K562 (cell line): ENCODE results near the gene KRTAP5-4. TPM values are rescaled to one million over a fixed set of nuclear protein-coding genes. Genes with fewer than 3 reads are reported as not detected.

Source experiments
- ATAC-seq: fragments of 200-7000 bp; cut with Tn5 transposase; 3 replicates; pipeline ENCODE4 v1.9.1; 2020; ENCODE audit warnings: moderate library complexity
- BruUV-seq: library from RNA; stranded (reverse); fragments of 400-500 nt; replicated peaks from 2 replicates; lab custom pipeline; 2021; lab: Mats Ljungman, UMichigan
- CTCF ChIA-PET: fragments of 300-600 bp; formaldehyde crosslinking; extraction: SDS; loops from one replicate; lab custom pipeline; 2021; ENCODE audit warnings: low intra/inter-chr PET ratio; lab: Yijun Ruan, JAX
- POLR2A ChIA-PET: fragments of 300-600, 350-650 bp; sonication (Branson Sonifier 250); formaldehyde crosslinking; extraction: SDS; loops from one replicate; lab custom pipeline; 2021; ENCODE audit warnings: antibody characterized with exemption, inconsistent platforms; lab: Yijun Ruan, JAX
- DNase-seq, 4 experiments: peaks; one replicate each; pipeline versions ENCODE4 v3.0.0 to v3.0.0-alpha.2; 2011 to 2018; ENCODE audit warnings: low spot score in 3 of 4, mixed read lengths in 3 of 4; ENCODE audit errors: extremely low read depth in 1 of 4
- FAIRE-seq: peaks from 2 replicates; lab custom pipeline; 2011; peaks lifted over from hg19 to GRCh38; lab: Jason Lieb, UNC
- H2AFZ ChIP-seq: 2 replicates; pipeline ENCODE4 v1.6.0; 2011; ENCODE audit warnings: low read depth, low read length, control low read depth, inconsistent platforms
- H3K27ac ChIP-seq: fragments of 200-600 bp; 3 replicates; pipeline ENCODE4 v1.8.0; 2011; ENCODE audit warnings: low read depth, mild to moderate bottlenecking, control low read depth, inconsistent platforms, low read length, moderate library complexity, mixed read lengths; ENCODE audit errors: extremely low read depth
- H3K27me3 ChIP-seq, 2 experiments: fragments of 300-600 bp in 1 of 2; 2 replicates in 1 of 2; 3 replicates in 1 of 2; pipeline versions ENCODE4 v1.6.0 to v1.8.0; 2011; ENCODE audit warnings: inconsistent platforms in 2 of 2, low read length in 2 of 2, mild to moderate bottlenecking in 1 of 2, mixed read lengths in 1 of 2, moderate library complexity in 1 of 2; ENCODE audit not compliant: control insufficient read depth in 2 of 2, insufficient read depth in 2 of 2
- H3K36me3 ChIP-seq: fragments of 300-600 bp; 3 replicates; pipeline ENCODE4 v1.8.0; 2011; ENCODE audit warnings: mild to moderate bottlenecking, low read length, inconsistent platforms; ENCODE audit not compliant: control insufficient read depth, insufficient read depth
- H3K4me1 ChIP-seq, 2 experiments: fragments of 200-600 bp in 1 of 2; replicated peaks in 1 of 2; 2 replicates in 1 of 2; 3 replicates in 1 of 2; pipeline versions ENCODE4 v1.5.1 to v1.8.0; 2011; ENCODE audit warnings: inconsistent platforms in 2 of 2, low read length in 2 of 2, mild to moderate bottlenecking in 1 of 2, mixed read lengths in 1 of 2, moderate library complexity in 1 of 2; ENCODE audit not compliant: control insufficient read depth in 2 of 2, insufficient read depth in 2 of 2
- H3K4me2 ChIP-seq: 2 replicates; pipeline ENCODE4 v1.6.1; 2011; ENCODE audit warnings: low read length, control low read depth, inconsistent platforms, mixed read lengths; ENCODE audit not compliant: insufficient read depth
- H3K4me3 ChIP-seq: fragments of 200-600 bp; sonication (generic), shearing (Covaris generic); 2 replicates; pipeline ENCODE4 v1.5.1; 2016; ENCODE audit warnings: control low read depth, inconsistent platforms
- H3K79me2 ChIP-seq: fragments of 200-600 bp; 3 replicates; pipeline ENCODE4 v1.8.0; 2011; ENCODE audit warnings: low read length, inconsistent platforms; ENCODE audit not compliant: control insufficient read depth, insufficient read depth
- H3K9ac ChIP-seq, 2 experiments: 2 replicates each; pipeline versions ENCODE4 v1.6.0 to v1.6.1; 2011; ENCODE audit warnings: low read depth in 2 of 2, low read length in 2 of 2, control low read depth in 1 of 2, inconsistent platforms in 1 of 2, mild to moderate bottlenecking in 1 of 2, mixed read lengths in 1 of 2; ENCODE audit not compliant: insufficient read depth in 1 of 2
- H3K9me1 ChIP-seq: one replicate; pipeline ENCODE4 v1.6.0; 2011; ENCODE audit warnings: inconsistent platforms, mild to moderate bottlenecking, low read length, moderate library complexity; ENCODE audit not compliant: control insufficient read depth, insufficient read depth
- H3K9me3 ChIP-seq: replicated peaks from 2 replicates; pipeline ENCODE4 v1.5.1; 2011; ENCODE audit warnings: low read depth, low read length, inconsistent platforms; ENCODE audit not compliant: control insufficient read depth, insufficient read depth
- H4K20me1 ChIP-seq: replicated peaks from 2 replicates; pipeline ENCODE4 v1.6.1; 2011; ENCODE audit warnings: low read length, inconsistent platforms, mixed read lengths; ENCODE audit not compliant: control insufficient read depth, insufficient read depth
- CXXC5 ChIP-seq: fragments of 250-450 bp; sonication (Bioruptor Pico); IDR thresholded peaks from 2 replicates; pipeline ENCODE4 v1.8.0; 2022; ENCODE audit warnings: inconsistent platforms, mild to moderate bottlenecking, moderate library complexity
- EZH2 ChIP-seq: IDR thresholded peaks from 2 replicates; pipeline ENCODE4 v1.6.1; 2012; ENCODE audit warnings: low read depth, mild to moderate bottlenecking, inconsistent platforms, low read length, borderline replicate concordance
- HDAC2 ChIP-seq: fragments of 450-650 bp; IDR thresholded peaks from 2 replicates; pipeline ENCODE4 v1.6.1; 2016; ENCODE audit warnings: mild to moderate bottlenecking
- RAD21 ChIP-seq, 2 experiments: fragments of 250-450 bp in 1 of 2; fragments of 450-650 bp in 1 of 2; sonication (Bioruptor Pico) in 1 of 2; formaldehyde crosslinking in 1 of 2; IDR thresholded peaks in 1 of 2; conservative IDR thresholded peaks in 1 of 2; 2 replicates each; pipeline versions ENCODE4 v1.4.0 to v1.8.0; 2020 to 2022; ENCODE audit warnings: mild to moderate bottlenecking in 2 of 2, moderate library complexity in 1 of 2
- RB1 ChIP-seq: fragments of 450-650 bp; IDR thresholded peaks from 2 replicates; pipeline ENCODE4 v1.6.1; 2017; ENCODE audit warnings: low read depth, mild to moderate bottlenecking
- SIN3B ChIP-seq: fragments of 450-650 bp; IDR thresholded peaks from 2 replicates; pipeline ENCODE4 v1.6.1; 2017; ENCODE audit warnings: low read depth, mild to moderate bottlenecking, moderate library complexity
- ZFX ChIP-seq: sonication (generic); formaldehyde crosslinking; IDR thresholded peaks from 2 replicates; pipeline ENCODE4 v1.8.0; 2022; ENCODE audit warnings: mild to moderate bottlenecking, missing genetic modification reagents, moderate library complexity
- ZNF197 ChIP-seq: fragments of 200-800 bp; sonication (Bioruptor generic); IDR thresholded peaks from 2 replicates; pipeline ENCODE4 v1.6.1; 2016; ENCODE audit warnings: low read depth, missing genetic modification characterization, missing compliant biosample characterization
- ZNF263 ChIP-seq: sonication (generic); formaldehyde crosslinking; IDR thresholded peaks from 2 replicates; pipeline ENCODE4 v1.8.0; 2022; ENCODE audit warnings: mild to moderate bottlenecking, missing genetic modification reagents, borderline replicate concordance
- WGBS: fragments of 100-300 bp; shearing (Covaris generic); methylation state at CpG from one replicate; pipeline ENCODE4 v1.1.6; 2016; ENCODE audit warnings: low coverage, mixed read lengths; ENCODE audit not compliant: insufficient coverage; ENCODE audit errors: missing lambda C conversion rate; 5-methylcytosine and 5-hydroxymethylcytosine counted together
- in situ Hi-C: fragments of 300-500 bp; cut with MboI; formaldehyde crosslinking; loops from 4 replicates; pipeline ENCODE4 v1.15.0; 2018; ENCODE audit warnings: inconsistent platforms, mixed read lengths
- intact Hi-C: fragments of 100-400 bp; cut with micrococcal nuclease; formaldehyde crosslinking; loops from 2 replicates; pipeline ENCODE4 v1.14.2; 2022
- polyA plus RNA-seq, 8 experiments: library from polyadenylated mRNA; depleted of rRNA in 4 of 8; stranded (reverse) in 5 of 8; unstranded in 3 of 8; fragments of >200 nt; fragmentation: Nextera tagmentation in 2 of 8; fragmentation: Illumina TruSeq in 1 of 8; extraction: Ambion mirVana in 2 of 8; extraction: Trizol in 1 of 8; gene quantifications; 2 replicates each; pipeline versions ENCODE4 v1.2.1 to v1.2.3, GENCODE V29; 2011 to 2014; ENCODE audit warnings: inconsistent platforms in 1 of 8, missing spikeins in 1 of 8
- total RNA-seq, 7 experiments: library from RNA; depleted of rRNA in 6 of 7; stranded (reverse); fragments of >200 nt in 6 of 7; fragmentation: Illumina TruSeq in 2 of 7; extraction: Trizol in 2 of 7; gene quantifications; 2 replicates each; pipeline versions ENCODE4 v1.2.1 to v1.2.3, GENCODE V29; 2011 to 2021; ENCODE audit warnings: low replicate concordance in 1 of 7
- TF ChIP-seq, protein P1 (sequence below), 3 experiments: IDR thresholded peaks in 2 of 3; conservative IDR thresholded peaks in 1 of 3; 2 replicates each; pipeline ENCODE4 v1.5.1; 2011 to 2012; ENCODE audit warnings: low read length in 3 of 3, mild to moderate bottlenecking in 3 of 3, control low read depth in 2 of 3, improper control_type of control experiment in 1 of 3, inconsistent platforms in 1 of 3, low read depth in 1 of 3, mixed read lengths in 1 of 3, moderate library complexity in 1 of 3; ENCODE audit not compliant: insufficient read depth in 2 of 3

KRTAP5-4 gene
- total and polyA plus RNA-seq, 9 of the 15 experiments (the other 6 are each of a cell fraction or from before 2014, with no cell fraction given): not detected

DNA sequence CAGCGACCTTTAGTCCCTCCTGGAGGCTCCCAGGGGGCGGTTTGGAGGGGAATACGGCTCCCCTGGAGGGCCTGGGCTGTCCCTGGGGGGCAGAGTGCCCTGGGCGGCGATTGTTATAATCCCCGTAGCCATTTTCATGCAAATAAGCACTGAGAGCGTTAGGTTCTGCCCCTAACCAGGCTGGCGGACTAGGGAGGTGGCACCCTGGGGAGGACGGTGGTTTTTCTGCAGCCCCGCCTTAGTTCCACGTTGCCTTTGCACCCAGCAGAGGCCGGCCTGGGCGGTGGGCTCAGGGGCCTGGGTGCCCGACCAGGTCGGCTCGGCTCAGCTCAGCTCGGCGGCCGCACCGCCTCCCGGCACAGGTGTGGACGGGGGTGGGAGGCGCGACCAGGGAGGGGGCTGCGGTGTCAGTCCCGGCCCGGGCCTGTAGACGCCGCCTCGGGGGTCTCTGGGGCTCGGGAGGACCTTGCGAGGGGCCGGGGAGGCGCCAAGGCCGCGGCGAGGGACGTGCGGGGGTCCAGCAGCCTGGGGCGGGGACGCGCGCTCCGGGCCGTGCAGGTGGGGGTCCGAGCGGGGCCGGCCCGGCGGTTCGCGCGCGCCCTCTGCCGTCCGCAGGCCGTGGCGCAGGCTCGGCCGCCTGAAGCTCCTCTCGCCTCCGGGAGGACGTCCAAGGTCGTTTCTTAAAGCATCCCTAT, 47.6 kb downstream of the KRTAP5-4 start:
- WGBS: 3% methylated on average over 54 of the region's 64 CpGs
- intact Hi-C loops: loop anchor here (2.0 to 10.0 kb wide), 4 partner anchors 28 to 460 kb away; no protein-coding TSS in a partner anchor
- H3K4me2 ChIP-seq: no peak overlapping the region
- TF ChIP-seq ZNF263: 0 out of 2 replicates have a peak, but pooled peaks have one; percentile 24
- 0 out of 2 replicates have a peak, but pooled peaks have one; percentile 18 for TF ChIP-seq ZFX (CRISPR knock-in tag)
- peak; percentile 73; the same call in 1 of the 2 replicates for TF ChIP-seq RB1
- TF ChIP-seq, protein P1, sequence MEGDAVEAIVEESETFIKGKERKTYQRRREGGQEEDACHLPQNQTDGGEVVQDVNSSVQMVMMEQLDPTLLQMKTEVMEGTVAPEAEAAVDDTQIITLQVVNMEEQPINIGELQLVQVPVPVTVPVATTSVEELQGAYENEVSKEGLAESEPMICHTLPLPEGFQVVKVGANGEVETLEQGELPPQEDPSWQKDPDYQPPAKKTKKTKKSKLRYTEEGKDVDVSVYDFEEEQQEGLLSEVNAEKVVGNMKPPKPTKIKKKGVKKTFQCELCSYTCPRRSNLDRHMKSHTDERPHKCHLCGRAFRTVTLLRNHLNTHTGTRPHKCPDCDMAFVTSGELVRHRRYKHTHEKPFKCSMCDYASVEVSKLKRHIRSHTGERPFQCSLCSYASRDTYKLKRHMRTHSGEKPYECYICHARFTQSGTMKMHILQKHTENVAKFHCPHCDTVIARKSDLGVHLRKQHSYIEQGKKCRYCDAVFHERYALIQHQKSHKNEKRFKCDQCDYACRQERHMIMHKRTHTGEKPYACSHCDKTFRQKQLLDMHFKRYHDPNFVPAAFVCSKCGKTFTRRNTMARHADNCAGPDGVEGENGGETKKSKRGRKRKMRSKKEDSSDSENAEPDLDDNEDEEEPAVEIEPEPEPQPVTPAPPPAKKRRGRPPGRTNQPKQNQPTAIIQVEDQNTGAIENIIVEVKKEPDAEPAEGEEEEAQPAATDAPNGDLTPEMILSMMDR (IDR thresholded peaks at IDR 0.05 in 2 of 3, conservative IDR thresholded peaks at IDR 0.05 in 1 of 3; ENCODE audit: insufficient read depth in 2 of 3, low read depth in 1 of 3, low read length in 3 of 3): peak; percentile 66 to 87 (median 73)
- peak; percentile 14; the same call in 1 of the 2 replicates for TF ChIP-seq CXXC5 (CRISPR knock-in tag)
- TF ChIP-seq SIN3B: 0 out of 2 replicates have a peak, but pooled peaks have one; percentile 38
- TF ChIP-seq EZH2: no peak
- TF ChIP-seq HDAC2: no peak
- TF ChIP-seq RAD21 (CRISPR knock-in tag; conservative IDR thresholded peaks at IDR 0.05 in 1 of 2, IDR thresholded peaks at IDR 0.05 in 1 of 2): peak; percentile 35 to 88
- no peak for TF ChIP-seq ZNF197 (CRISPR knock-in tag)

More for the DNA sequence above, 47.6 kb downstream of the KRTAP5-4 start:
- FAIRE-seq (peak; percentile 58), DNase-seq (peak; percentile 65 to 86 (median 80)), ATAC-seq (peak; percentile 83)
- ChIA-PET CTCF (interaction anchor here (0.6 to 2.3 kb wide), 8 partner anchors 20 to 372 kb away, joined by 3 to 19 read pairs (median 4); no protein-coding TSS in a partner anchor), POLR2A (interaction anchor here (0.6 to 1.0 kb wide), 6 partner anchors 8 to 126 kb away, joined by 3 to 5 read pairs (median 4); no protein-coding TSS in a partner anchor)
- Histone ChIP-seq H3K9me3 (peaks cover 7% of the 10 kb centered on the region; the same call in 1 of the 2 replicates), H3K27ac (no peak overlapping the region), H3K4me1 (peaks cover 0 to 38% of the 10 kb centered on the region in 2 experiments; a peak in 3 of 5 replicates), H3K27me3 (peaks cover 0 to 24% of the 10 kb centered on the region in 2 experiments; a peak in 3 of 5 replicates), H3K36me3 (no peaks in the 10 kb centered on the region), H3K9ac (peak overlapping the region in 1 of 2 experiments; percentile 78; a peak in 2 of 4 replicates), H3K79me2 (no peaks in the 10 kb centered on the region), H2AFZ (no peak overlapping the region), H4K20me1 (peaks cover 11% of the 10 kb centered on the region; the same call in 1 of the 2 replicates), H3K9me1 (no peaks in the 10 kb centered on the region), H3K4me3 (no peak overlapping the region)
- no TSS peak for BruUV-seq
- in situ Hi-C loops: no loop called here
